Measurements from ENCODE around the gene RPL38.

Gene RPL38

DNA sequence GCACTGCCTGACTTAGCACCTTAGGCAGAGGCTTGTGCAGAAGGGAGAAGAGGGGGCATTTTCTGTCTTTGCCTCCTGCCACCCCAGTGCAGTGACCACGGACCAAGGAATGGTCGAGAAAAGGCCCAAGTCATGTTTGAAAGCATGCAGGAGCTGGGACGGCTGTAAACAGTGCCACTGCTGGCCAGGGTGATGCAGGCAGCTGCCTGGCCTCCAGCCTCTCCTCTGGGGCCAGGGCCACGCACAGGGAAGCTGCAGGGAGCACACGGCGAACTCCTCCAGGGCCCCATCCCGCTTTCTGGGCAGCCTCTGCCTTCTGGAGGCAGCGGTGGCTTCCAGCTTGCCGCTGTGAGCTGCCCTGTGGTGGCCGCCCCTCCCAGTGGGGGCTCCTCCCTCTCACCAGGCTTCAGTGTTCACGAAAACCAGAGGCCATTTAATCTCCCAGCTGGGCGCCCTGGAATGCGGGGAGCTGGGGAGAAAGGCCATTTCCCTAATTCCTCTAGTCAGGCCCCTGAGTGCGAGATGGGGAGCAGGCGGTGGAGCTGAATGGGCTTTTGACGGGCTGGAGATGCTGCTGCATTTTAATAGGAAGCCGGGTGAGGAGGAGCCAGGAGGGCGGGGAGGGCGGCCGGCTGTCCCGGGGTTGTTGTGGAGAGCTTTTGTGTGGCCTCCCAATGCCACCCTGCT lies 41.8 kb downstream of the RPL38 start:
- DNase-seq: peak in 55 of 56 donors; percentile 43 to 97 (median 89)

DNA sequence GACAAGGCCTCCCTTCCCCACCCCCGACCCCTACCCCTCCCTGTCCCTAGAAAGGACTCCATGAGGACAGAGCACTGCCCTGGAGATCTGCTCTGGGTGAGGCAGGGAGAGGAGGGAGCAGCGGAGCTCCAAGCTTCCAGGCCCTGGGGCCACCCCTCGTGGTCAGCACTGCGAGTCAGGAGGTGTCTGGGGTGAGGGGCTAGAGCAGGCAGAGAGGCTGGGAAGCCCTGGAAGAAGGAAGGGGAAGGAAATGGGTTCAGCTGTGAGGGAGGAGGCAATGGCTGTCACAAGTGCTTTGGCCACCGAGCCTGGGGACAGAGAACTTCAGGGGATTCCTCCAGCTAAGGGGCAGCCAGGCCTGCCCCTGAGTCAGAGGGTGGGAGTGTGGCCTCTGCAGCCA lies 42.4 kb downstream of the RPL38 start:
- DNase-seq: peak in 1 of 56 donors; percentile 82

DNA sequence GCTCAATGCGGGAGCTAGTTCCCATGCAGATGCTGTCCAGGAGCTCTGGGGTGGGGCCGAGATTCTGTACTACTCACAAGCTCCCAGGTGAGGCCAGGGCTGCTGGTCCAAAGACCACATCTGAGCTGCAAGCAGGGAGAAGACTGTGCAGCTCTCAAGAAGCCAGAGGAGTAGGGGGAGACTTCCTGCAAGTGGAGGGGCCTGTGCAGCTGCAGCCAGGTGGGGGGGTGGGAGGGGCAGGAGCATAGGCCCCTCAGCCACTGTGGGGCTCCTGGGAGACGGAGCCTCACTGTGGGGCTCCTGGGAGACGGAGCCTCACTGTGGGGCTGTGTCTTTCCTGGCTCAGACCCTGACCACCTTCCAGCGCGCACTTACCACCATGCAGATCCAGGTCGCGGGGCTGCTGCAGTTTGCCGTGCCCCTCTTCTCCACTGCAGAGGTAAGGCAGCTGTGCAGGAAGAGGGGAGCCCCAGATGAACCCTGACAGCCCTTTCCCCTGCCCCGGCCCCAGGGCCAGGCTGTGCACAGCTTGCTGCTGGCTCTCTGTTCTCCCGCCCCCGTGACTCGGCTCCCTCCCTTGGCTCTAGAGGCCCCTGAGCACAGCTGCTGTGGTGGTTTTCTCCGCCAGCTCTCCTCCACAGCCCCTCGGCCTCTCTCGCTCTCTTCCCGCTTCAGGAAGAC lies 46.3 kb downstream of the RPL38 start:
- peak in 18 of 56 donors; percentile 14 to 63 (median 28) for DNase-seq

DNA sequence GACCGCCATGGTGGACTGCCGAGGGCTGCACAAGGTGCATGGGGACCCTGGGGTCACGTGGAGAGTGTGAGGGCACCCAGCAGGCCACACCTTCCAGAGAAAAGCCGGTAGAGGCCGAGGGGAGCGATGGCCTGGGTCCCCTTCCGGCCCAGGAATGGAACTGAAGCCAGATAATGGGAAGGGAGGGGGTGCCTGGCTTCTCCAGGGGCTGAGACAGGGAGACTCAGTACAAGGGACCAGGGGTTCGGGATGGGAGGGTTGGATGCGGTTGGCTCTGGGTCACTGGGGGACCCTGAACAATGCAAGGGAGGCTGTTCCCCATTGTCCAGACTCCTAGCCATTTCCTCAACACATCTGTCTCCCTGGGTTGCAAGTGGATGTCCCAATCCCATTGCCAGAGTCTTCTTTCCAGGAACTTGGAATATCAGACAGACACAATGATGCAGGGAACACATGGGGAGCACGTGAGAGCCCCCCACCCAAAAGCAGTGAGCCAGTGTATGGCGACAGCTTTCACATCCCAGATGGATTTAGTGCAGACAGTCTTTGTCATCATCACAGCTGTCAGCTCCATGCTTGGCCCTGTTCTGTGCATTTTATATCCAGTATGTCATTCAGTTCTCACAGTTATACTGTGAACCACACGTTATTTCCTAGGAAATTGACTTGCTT lies 47.0 kb downstream of the RPL38 start:
- DNase-seq: no peak

GRCh38 chr17:74251051-74251450 lies 47.6 kb downstream of the RPL38 start:
- no peak for DNase-seq

DNA sequence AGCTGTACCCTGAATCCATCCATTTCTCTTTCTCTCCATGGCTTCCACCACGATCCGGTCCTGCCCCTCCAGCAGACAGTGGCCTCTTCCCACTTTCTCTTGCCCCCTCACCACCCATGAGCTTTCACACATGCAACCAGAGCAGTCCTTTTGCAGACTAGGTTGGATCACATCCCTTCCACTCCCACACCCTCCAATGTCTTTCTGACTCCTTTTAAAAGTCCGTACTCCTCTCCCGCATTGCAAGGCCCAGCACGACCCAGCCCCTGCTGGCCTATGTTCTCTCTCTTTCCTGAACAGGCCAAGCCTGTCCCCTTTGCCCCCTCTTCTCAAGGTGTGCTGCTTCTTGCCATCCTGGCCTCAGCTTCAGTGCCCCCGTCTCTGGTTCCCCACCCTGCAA lies 48.1 kb downstream of the RPL38 start:
- no peak for DNase-seq

DNA sequence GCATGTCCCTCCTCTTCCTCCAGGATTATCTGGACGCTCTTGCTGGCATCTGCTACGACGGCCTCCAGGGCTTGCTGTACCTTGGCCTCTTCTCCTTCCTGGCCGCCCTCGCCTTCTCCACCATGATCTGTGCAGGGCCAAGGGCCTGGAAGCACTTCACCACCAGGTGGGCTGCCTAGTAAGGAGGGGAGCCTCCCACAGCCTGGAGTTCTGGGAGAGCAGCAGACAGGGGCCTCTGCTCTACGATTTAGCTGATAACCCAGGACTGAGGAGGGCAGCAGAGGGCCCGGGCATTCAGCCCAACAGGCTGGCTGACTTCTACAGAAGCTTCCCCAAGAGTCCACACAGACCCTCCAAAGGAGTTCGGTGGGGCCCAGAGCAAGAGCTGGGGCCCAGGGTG lies 48.7 kb downstream of the RPL38 start:
- DNase-seq: no peak

GRCh38 chr17:74253036-74253435 lies 49.6 kb downstream of the RPL38 start:
- DNase-seq: no peak

- DNase-seq: no peak
These were observed 53.8 kb downstream of the RPL38 start for GRCh38 chr17:74257311-74257710.

- DNase-seq: no peak
These were observed 56.4 kb downstream of the RPL38 start for GRCh38 chr17:74259667-74260524.

Data from nucleus accumbens (tissue), 56 donors.